GM04504 (cell line): ENCODE results near the gene SENP7.
A peak's percentile ranks its signal among the peaks of the same experiment; 100 is the strongest.
"Not testable (repeated sequence)": the region's sequence is repeated elsewhere in the genome, so short reads cannot be mapped to it uniquely, and the experiment has no call there.

ENCODE experiments used
- DNase-seq: peaks from one replicate; pipeline ENCODE4 v3.0.0-alpha.2; 2012; ENCODE audit warnings: low read depth

SENP7 gene

GRCh38 chr3:101325393-101326134 lies 187.4 kb downstream of the SENP7 start:
- no peak for DNase-seq

- no peak for DNase-seq
Measured at GRCh38 chr3:101320475-101320874, 192.5 kb downstream of the SENP7 start, which contains the start of gene IMPG2. IMPG2 (minus strand) TSS chr3:101320575; CDS start chr3:101320372, 203 bp downstream.

GRCh38 chr3:101319531-101319930 lies 193.5 kb downstream of the SENP7 start:
- DNase-seq = no peak

- no peak for DNase-seq
Measured at GRCh38 chr3:101312545-101312944, 200.5 kb downstream of the SENP7 start.

- DNase-seq = no peak
Measured at GRCh38 chr3:101311676-101312075, 201.3 kb downstream of the SENP7 start.

GRCh38 chr3:101310978-101311375 lies 202.0 kb downstream of the SENP7 start:
- peak; percentile 4 for DNase-seq

GRCh38 chr3:101308147-101308772 lies 204.8 kb downstream of the SENP7 start:
- not testable (repeated sequence) for DNase-seq

GRCh38 chr3:101303836-101304235 lies 209.2 kb downstream of the SENP7 start:
- DNase-seq = no peak

- DNase-seq = peak; percentile 16
Measured at GRCh38 chr3:101303089-101303731, 209.8 kb downstream of the SENP7 start.

GRCh38 chr3:101300073-101300472 lies 212.9 kb downstream of the SENP7 start:
- DNase-seq = no peak

GRCh38 chr3:101292027-101292426 lies 221.0 kb downstream of the SENP7 start:
- no peak for DNase-seq

GRCh38 chr3:101288294-101288693 lies 224.7 kb downstream of the SENP7 start:
- DNase-seq = no peak

- no peak for DNase-seq
Measured at GRCh38 chr3:101284757-101285156, 228.3 kb downstream of the SENP7 start.

GRCh38 chr3:101281521-101282030 lies 231.4 kb downstream of the SENP7 start:
- no peak for DNase-seq

GRCh38 chr3:101279765-101280385 lies 233.1 kb downstream of the SENP7 start:
- DNase-seq = no peak

GRCh38 chr3:101279162-101279561 lies 233.8 kb downstream of the SENP7 start:
- no peak for DNase-seq

GRCh38 chr3:101278727-101279126 lies 234.3 kb downstream of the SENP7 start:
- no peak for DNase-seq
